Measurements from ENCODE around the gene APEH. TPM values are rescaled to one million over a fixed set of nuclear protein-coding genes. Genes with fewer than 3 reads are reported as not detected.
A peak's percentile ranks its signal among the peaks of the same experiment; 100 is the strongest.

The APEH gene
- total RNA-seq, 4 donors from 2014 or later, result 46.7 to 60.8 (median 55.0) TPM

- DNase-seq (ENCODE audit: low spot score), result no peak
- ATAC-seq (ENCODE audit: low FRiP score), result no peak
- TF ChIP-seq CTCF (IDR thresholded peaks at IDR 0.05), result no peak
These were observed 44.1 kb downstream of the APEH start for GRCh38 chr3:49717959-49718857.

GRCh38 chr3:49718858-49719213, 44.7 kb downstream of the APEH start:
- no peak for TF ChIP-seq CTCF (IDR thresholded peaks at IDR 0.05)
- ATAC-seq (ENCODE audit: low FRiP score) (no peak), DNase-seq (ENCODE audit: low spot score) (no peak)

- TF ChIP-seq CTCF (IDR thresholded peaks at IDR 0.05), result peak in 1 of 3 donors; percentile 22
- ATAC-seq (ENCODE audit: low FRiP score) (peak; percentile 83), DNase-seq (ENCODE audit: low spot score) (peak; percentile 95)
These were observed 45.2 kb downstream of the APEH start, which contains the start of gene AMIGO3 for GRCh38 chr3:49719214-49719884. TSS of gene AMIGO3 (minus strand) at chr3:49719684. CDS start at chr3:49719465, 219 bp downstream.

- DNase-seq (ENCODE audit: low spot score), result no peak
- TF ChIP-seq CTCF (IDR thresholded peaks at IDR 0.05), result no peak
- ATAC-seq (ENCODE audit: low FRiP score), result no peak
These were observed 46.9 kb downstream of the APEH start for GRCh38 chr3:49720855-49721595.

- ATAC-seq (ENCODE audit: low FRiP score) (no peak), DNase-seq (ENCODE audit: low spot score) (no peak)
- TF ChIP-seq CTCF (IDR thresholded peaks at IDR 0.05), result no peak
These were observed 47.4 kb downstream of the APEH start for GRCh38 chr3:49721596-49721895.

- TF ChIP-seq CTCF (IDR thresholded peaks at IDR 0.05), result no peak
- ATAC-seq (ENCODE audit: low FRiP score) (no peak), DNase-seq (ENCODE audit: low spot score) (no peak)
These were observed 48.0 kb downstream of the APEH start for GRCh38 chr3:49721896-49722781.

All from omental fat pad (tissue), 4 donors.